HL-60 (cell line): ENCODE data around the gene BOLL.

ENCODE experiments used
- DNase-seq, 2 experiments: peaks; one replicate each; pipeline ENCODE4 v3.0.0-alpha.2; 2010 to 2020; ENCODE audit warnings: low read depth in 1 of 2, low spot score in 1 of 2
- H3K27ac ChIP-seq: fragments of 250-450 bp; sonication (Bioruptor Pico); replicated peaks from 2 replicates; pipeline ENCODE4 v1.5.1; 2020; ENCODE audit warnings: mild to moderate bottlenecking, moderate library complexity
- H3K27me3 ChIP-seq: fragments of 250-450 bp; sonication (Bioruptor Pico); 2 replicates; pipeline ENCODE4 v1.5.1; 2021; ENCODE audit warnings: mild to moderate bottlenecking, moderate library complexity; ENCODE audit not compliant: insufficient read depth, poor library complexity, severe bottlenecking
- H3K4me3 ChIP-seq: replicated peaks from 2 replicates; pipeline ENCODE4 v1.5.1; 2011; ENCODE audit warnings: mild to moderate bottlenecking, control low read depth, low read length; ENCODE audit not compliant: insufficient read depth
- GABPA ChIP-seq: IDR thresholded peaks from 2 replicates; pipeline ENCODE4 v1.6.1; 2012; ENCODE audit warnings: low read depth
- POLR2AphosphoS5 ChIP-seq: IDR thresholded peaks from 2 replicates; pipeline ENCODE4 v1.6.1; 2012; ENCODE audit warnings: low read depth
- SPI1 ChIP-seq: IDR thresholded peaks from 2 replicates; pipeline ENCODE4 v1.6.1; 2012; ENCODE audit warnings: low read depth, mild to moderate bottlenecking, borderline replicate concordance
- TF ChIP-seq, protein P1 (sequence below): IDR thresholded peaks from one replicate; pipeline ENCODE4 v1.5.1; 2011; ENCODE audit warnings: low read length, control low read depth, inconsistent platforms; ENCODE audit not compliant: insufficient read depth
- TF ChIP-seq, protein P2 (sequence below): IDR thresholded peaks from 2 replicates; pipeline ENCODE4 v1.6.1; 2012; ENCODE audit warnings: low read depth; ENCODE audit not compliant: insufficient replicate concordance

BOLL gene

DNA sequence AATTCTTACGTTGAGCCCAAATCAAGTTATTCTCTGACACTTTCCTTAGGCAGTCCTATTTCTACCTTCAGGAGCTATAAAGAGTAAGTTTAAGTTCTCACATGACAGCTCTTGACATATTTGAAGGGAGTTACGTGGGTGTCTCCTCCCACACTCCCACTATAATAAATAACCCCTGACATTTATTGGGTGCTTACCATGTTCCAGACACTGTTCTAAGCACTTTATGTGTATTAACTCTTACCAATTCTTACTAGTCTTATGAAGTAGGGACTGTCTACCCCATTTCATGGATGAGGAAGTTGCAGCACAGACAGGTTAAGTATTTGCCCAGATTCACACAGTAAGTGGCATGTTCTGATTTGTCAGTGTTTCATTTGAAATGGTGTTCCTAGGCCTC, 37.2 kb upstream of the BOLL start:
- TF ChIP-seq, protein P1, sequence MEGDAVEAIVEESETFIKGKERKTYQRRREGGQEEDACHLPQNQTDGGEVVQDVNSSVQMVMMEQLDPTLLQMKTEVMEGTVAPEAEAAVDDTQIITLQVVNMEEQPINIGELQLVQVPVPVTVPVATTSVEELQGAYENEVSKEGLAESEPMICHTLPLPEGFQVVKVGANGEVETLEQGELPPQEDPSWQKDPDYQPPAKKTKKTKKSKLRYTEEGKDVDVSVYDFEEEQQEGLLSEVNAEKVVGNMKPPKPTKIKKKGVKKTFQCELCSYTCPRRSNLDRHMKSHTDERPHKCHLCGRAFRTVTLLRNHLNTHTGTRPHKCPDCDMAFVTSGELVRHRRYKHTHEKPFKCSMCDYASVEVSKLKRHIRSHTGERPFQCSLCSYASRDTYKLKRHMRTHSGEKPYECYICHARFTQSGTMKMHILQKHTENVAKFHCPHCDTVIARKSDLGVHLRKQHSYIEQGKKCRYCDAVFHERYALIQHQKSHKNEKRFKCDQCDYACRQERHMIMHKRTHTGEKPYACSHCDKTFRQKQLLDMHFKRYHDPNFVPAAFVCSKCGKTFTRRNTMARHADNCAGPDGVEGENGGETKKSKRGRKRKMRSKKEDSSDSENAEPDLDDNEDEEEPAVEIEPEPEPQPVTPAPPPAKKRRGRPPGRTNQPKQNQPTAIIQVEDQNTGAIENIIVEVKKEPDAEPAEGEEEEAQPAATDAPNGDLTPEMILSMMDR = no peak
- TF ChIP-seq SPI1 (no peak), GABPA (no peak)
- Histone ChIP-seq H3K4me3 (no peak overlapping the region), H3K27ac (no peak overlapping the region), H3K27me3 (peaks cover 3% of the 10 kb centered on the region)
- no peak for DNase-seq

DNA sequence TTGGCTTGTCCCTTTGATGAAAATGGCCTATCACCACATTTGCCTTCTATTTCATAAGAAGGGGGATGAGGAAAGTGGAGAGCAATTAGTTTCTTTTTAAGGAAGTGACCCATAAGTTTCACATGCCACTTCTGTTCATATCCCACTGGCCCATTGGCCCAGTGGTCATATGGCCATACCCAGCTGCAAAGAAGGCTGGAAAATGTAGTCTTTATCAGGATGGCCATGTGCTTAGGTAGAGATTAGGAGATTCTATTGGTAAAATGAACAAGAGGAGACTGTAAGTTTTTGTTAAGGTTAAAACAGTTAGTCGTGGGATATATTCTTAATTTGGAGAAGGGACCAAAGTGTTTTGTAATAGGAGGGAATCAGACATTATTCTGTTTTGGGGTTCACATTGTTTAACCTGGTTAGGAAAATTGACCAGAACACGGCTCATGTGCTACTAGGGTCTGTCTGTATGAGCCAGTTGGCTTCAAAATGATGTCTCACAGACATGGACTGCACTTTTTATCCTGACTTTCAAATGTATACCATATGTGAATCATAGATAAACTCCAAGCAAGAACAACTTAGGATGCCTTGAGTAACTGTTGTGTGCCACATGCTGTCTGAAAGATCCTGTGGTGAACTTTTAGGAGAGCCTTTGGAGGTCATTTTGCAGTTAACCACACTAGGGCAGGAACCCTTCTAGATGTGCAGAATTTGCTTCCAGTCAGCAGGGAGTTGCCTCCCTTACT, 36.6 kb upstream of the BOLL start:
- H3K4me3 ChIP-seq = no peak overlapping the region

DNA sequence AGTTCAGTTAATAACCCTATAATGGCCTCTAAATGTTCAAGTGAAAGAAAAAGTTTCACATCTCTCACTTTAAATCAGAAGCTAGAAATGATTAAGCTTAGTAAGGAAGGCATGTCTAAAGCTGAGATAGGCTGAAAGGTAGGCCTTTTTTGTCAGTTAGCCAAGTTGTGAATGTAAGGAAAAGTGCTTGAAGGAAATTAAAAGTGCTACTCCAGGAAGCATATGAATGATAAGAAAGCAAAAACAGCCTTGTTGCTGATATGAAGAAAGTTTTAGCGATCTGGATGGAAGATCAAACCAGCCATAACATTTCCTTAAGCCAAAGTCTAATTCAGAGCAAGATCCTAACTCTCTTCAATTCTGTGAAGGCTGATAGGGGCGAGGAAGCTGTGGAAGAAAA, 29.4 kb upstream of the BOLL start:
- H3K27ac ChIP-seq = no peak overlapping the region
- no peak for DNase-seq
- TF ChIP-seq SPI1 = no peak
- TF ChIP-seq GABPA = no peak
- TF ChIP-seq, protein P1 = no peak
- TF ChIP-seq, protein P2, sequence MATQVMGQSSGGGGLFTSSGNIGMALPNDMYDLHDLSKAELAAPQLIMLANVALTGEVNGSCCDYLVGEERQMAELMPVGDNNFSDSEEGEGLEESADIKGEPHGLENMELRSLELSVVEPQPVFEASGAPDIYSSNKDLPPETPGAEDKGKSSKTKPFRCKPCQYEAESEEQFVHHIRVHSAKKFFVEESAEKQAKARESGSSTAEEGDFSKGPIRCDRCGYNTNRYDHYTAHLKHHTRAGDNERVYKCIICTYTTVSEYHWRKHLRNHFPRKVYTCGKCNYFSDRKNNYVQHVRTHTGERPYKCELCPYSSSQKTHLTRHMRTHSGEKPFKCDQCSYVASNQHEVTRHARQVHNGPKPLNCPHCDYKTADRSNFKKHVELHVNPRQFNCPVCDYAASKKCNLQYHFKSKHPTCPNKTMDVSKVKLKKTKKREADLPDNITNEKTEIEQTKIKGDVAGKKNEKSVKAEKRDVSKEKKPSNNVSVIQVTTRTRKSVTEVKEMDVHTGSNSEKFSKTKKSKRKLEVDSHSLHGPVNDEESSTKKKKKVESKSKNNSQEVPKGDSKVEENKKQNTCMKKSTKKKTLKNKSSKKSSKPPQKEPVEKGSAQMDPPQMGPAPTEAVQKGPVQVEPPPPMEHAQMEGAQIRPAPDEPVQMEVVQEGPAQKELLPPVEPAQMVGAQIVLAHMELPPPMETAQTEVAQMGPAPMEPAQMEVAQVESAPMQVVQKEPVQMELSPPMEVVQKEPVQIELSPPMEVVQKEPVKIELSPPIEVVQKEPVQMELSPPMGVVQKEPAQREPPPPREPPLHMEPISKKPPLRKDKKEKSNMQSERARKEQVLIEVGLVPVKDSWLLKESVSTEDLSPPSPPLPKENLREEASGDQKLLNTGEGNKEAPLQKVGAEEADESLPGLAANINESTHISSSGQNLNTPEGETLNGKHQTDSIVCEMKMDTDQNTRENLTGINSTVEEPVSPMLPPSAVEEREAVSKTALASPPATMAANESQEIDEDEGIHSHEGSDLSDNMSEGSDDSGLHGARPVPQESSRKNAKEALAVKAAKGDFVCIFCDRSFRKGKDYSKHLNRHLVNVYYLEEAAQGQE = no peak
- no peak for TF ChIP-seq POLR2AphosphoS5

More for the DNA sequence above, 36.6 kb upstream of the BOLL start:
- no peak for DNase-seq
- H3K27ac ChIP-seq = no peak overlapping the region
- no peak for TF ChIP-seq POLR2AphosphoS5
- TF ChIP-seq GABPA = no peak
- TF ChIP-seq, protein P1 = no peak
- TF ChIP-seq, protein P2 = no peak
- TF ChIP-seq SPI1 = no peak; the same call in 1 of the 2 replicates
- peaks cover 3% of the 10 kb centered on the region for H3K27me3 ChIP-seq

More for the DNA sequence above, 29.4 kb upstream of the BOLL start:
- H3K4me3 ChIP-seq = no peak overlapping the region
- H3K27me3 ChIP-seq = no peaks in the 10 kb centered on the region
